DMS79 (cell line): ENCODE measurements around the gene IL4I1.
A peak's percentile ranks its signal among the peaks of the same experiment; 100 is the strongest.
"Not testable (repeated sequence)": the region's sequence is repeated elsewhere in the genome, so short reads cannot be mapped to it uniquely, and the experiment has no call there.

Experiments used
- DNase-seq: peaks from one replicate; lab custom pipeline; 2025; lab: John Stamatoyannopoulos, UW

Gene IL4I1

GRCh38 chr19:49896863-49897621 lies at the start of gene IL4I1:
Gene IL4I1, minus strand, starts transcription at chr19:49896887. Its CDS starts 727 bp downstream, at chr19:49896160.
- DNase-seq: no peak

GRCh38 chr19:49946415-49946814 lies 49.7 kb upstream of the IL4I1 start:
- no peak for DNase-seq

- not testable (repeated sequence) for DNase-seq
These were observed 47.9 kb upstream of the IL4I1 start for GRCh38 chr19:49944567-49944966.

GRCh38 chr19:49940482-49940791 lies 43.8 kb upstream of the IL4I1 start:
- no peak for DNase-seq

- no peak for DNase-seq
These were observed 43.2 kb upstream of the IL4I1 start for GRCh38 chr19:49939721-49940481.

GRCh38 chr19:49938662-49939061 lies 42.0 kb upstream of the IL4I1 start:
- no peak for DNase-seq

GRCh38 chr19:49937750-49938381 lies 41.2 kb upstream of the IL4I1 start:
- peak; percentile 52 for DNase-seq

- DNase-seq: no peak
These were observed 39.9 kb upstream of the IL4I1 start for GRCh38 chr19:49936549-49936948.

- DNase-seq: no peak
These were observed 37.0 kb upstream of the IL4I1 start for GRCh38 chr19:49933643-49934042.

GRCh38 chr19:49932731-49933131 lies 36.0 kb upstream of the IL4I1 start:
- no peak for DNase-seq

- DNase-seq: no peak
These were observed 35.4 kb upstream of the IL4I1 start for GRCh38 chr19:49932041-49932451.

GRCh38 chr19:49931293-49932040 lies 34.8 kb upstream of the IL4I1 start:
- DNase-seq: no peak

- DNase-seq: no peak
These were observed 33.9 kb upstream of the IL4I1 start for GRCh38 chr19:49930483-49931011.

- peak; percentile 91 for DNase-seq
These were observed 33.2 kb upstream of the IL4I1 start for GRCh38 chr19:49929611-49930482.

GRCh38 chr19:49929121-49929610 lies 32.5 kb upstream of the IL4I1 start, which contains the start of the genes ATF5 and NUP62:
Gene ATF5, plus strand, starts transcription at chr19:49929205. Its CDS starts 1,646 bp downstream, at chr19:49930851.
Gene NUP62, minus strand, starts transcription at chr19:49929504. Its CDS starts 19,697 bp downstream, at chr19:49909807.
- peak; percentile 91 for DNase-seq

GRCh38 chr19:49927526-49928264 lies 31.0 kb upstream of the IL4I1 start:
- DNase-seq: no peak

GRCh38 chr19:49926515-49926914 lies 29.8 kb upstream of the IL4I1 start:
- no peak for DNase-seq

GRCh38 chr19:49925486-49925885 lies 28.8 kb upstream of the IL4I1 start:
- DNase-seq: no peak

- not testable (repeated sequence) for DNase-seq
These were observed 28.2 kb upstream of the IL4I1 start for GRCh38 chr19:49924881-49925210.
